ENCODE measurements around the gene SIN3A.

The SIN3A gene

DNA sequence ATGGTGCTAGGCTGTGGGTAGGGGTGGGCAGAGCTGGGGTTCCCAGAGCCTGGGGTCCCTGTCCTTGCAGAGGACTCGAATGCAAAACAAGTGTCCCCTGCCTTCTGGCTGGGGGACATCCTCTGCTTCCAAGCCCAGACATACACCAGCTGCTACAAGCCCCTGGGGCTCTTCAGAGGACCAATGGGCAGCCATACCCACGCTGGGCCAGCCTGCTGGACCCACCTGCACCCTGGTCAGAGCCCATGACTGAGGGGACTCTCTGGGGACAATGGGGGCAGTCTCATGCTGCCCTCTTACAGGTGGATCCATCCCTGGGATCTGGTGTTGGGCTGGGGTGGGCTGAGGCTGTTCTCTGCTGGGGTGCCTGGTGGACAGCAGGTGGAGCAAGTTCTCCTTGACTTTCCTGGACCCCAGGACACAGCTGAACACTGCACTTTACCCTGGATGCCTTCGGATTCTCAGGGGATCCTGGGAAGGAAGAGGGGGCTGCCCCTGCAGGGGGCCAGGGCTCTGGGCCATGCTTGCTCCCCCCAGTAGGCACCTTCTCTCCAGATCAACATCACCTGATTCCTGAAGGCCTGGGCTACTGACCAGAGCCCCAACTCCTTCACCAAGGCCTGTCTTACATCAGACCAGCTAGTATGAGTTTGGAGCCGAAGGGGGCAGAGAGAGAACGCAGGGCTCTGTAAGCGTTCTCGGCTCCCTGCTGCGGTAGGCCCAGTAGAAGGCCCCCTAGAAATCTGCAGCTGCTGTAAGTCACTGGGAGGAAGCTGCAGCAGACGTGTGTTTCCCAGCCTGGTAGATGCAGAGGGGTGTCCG is 122.8 kb downstream of the SIN3A start:
- DNase-seq, result no peak

DNA sequence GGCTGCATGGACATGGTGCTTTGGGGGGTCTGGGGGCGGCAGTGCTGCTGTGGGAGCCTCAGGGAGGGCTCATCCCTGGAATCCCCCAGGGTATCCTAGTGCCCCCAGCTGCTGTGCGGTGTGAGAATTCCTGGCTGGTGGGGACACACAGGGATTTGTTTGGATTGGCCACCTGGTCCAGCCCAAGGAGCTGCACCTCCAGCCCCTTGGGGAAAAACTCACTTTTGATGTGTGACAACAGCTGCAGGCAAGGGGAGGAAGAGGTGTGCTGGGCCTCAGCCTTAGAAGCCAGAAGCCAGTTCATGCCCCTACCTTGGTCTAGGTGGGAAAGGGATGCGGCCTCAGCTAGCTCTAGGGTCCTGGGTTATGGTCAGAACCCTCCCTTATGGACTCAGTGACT is 124.0 kb downstream of the SIN3A start:
- no peak for DNase-seq

GRCh38 chr15:75327005-75327404 is 124.5 kb downstream of the SIN3A start:
- no peak for DNase-seq

- no peak for DNase-seq
These were observed 125.6 kb downstream of the SIN3A start for GRCh38 chr15:75325922-75326321.

- no peak for DNase-seq
These were observed 129.8 kb downstream of the SIN3A start for GRCh38 chr15:75321711-75322110.
